GF-D8 (cell line): Measurements from ENCODE around the gene CCDC137.
A peak's percentile ranks its signal among the peaks of the same experiment; 100 is the strongest.
"Not testable (repeated sequence)": the region's sequence is repeated elsewhere in the genome, so short reads cannot be mapped to it uniquely, and the experiment has no call there.

Experiments
- DNase-seq: peaks from one replicate; lab custom pipeline; 2025; lab: John Stamatoyannopoulos, UW

The CCDC137 gene

DNA sequence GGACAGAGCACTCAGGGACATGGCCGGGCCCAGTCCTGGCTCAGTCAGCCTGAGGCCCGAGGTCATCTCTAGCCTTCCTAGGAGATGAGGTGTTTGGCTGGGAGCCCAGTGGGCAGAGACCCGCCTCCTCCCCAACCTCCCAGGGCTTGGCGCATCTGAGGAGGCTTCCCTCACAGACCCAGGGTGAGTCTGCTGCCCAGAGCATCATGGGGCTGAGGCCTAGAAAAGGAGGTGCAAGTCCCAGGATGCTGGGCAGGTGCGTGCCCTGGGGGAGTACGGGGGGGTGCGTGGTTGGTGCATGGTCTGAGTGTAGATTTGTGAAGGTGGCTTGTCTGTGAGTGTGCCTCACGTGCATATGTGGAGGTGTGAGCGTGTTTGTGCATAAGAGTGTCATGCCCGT lies 14.8 kb upstream of the CCDC137 start:
- DNase-seq = no peak

GRCh38 chr17:81652906-81653771 lies 13.4 kb upstream of the CCDC137 start:
- no peak for DNase-seq

GRCh38 chr17:81655378-81656117 lies 11.0 kb upstream of the CCDC137 start:
- DNase-seq = no peak

- DNase-seq = no peak
Observed at GRCh38 chr17:81656118-81656743, 10.3 kb upstream of the CCDC137 start, which contains the start of gene PDE6G. Gene PDE6G, minus strand, starts transcription at chr17:81656542. Its CDS starts 3,237 bp downstream, at chr17:81653305.

GRCh38 chr17:81656835-81657234 lies 9.7 kb upstream of the CCDC137 start:
- DNase-seq = peak; percentile 28

GRCh38 chr17:81659038-81659437 lies 7.5 kb upstream of the CCDC137 start:
- DNase-seq = no peak

DNA sequence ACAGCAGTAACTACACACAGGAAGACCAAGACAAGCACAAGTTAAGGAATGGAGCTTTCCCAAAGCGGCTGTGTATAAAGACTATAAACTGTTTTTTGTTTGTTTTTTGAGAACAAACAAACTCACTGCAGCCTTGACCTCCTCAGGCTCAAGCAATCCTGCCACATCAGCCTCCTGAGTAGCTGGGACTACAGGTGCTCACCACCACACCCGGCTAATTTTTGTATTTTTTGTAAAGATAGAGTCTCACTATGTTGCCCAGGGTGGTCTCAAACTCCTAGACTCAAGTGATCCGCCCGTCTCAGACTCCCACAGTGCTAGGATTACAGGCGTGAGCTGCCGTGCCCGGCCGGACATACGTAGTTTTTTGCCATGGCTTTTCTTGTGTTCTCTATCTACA lies 6.1 kb upstream of the CCDC137 start:
- DNase-seq = no peak

DNA sequence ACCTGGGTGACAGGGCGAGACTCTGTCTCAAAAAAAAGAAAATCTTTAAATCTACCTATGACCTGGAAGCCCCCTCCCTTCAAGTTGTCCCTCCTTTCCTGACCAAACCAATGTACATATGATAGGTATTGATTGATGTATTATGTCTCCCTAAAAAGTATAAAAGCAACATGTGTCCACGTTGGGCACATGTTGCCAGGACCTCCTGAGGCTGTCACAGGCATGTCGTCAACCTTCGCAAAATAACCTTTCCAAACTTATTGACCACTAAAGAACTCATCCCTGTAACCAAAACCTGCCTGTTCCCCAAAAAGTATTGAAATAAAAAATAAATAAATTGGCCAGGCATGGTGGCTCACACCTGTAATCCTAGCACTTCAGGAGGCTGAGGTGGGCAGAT lies 4.5 kb upstream of the CCDC137 start:
- no peak for DNase-seq

- DNase-seq = no peak
Observed at GRCh38 chr17:81664051-81664470, 2.5 kb upstream of the CCDC137 start.

DNA sequence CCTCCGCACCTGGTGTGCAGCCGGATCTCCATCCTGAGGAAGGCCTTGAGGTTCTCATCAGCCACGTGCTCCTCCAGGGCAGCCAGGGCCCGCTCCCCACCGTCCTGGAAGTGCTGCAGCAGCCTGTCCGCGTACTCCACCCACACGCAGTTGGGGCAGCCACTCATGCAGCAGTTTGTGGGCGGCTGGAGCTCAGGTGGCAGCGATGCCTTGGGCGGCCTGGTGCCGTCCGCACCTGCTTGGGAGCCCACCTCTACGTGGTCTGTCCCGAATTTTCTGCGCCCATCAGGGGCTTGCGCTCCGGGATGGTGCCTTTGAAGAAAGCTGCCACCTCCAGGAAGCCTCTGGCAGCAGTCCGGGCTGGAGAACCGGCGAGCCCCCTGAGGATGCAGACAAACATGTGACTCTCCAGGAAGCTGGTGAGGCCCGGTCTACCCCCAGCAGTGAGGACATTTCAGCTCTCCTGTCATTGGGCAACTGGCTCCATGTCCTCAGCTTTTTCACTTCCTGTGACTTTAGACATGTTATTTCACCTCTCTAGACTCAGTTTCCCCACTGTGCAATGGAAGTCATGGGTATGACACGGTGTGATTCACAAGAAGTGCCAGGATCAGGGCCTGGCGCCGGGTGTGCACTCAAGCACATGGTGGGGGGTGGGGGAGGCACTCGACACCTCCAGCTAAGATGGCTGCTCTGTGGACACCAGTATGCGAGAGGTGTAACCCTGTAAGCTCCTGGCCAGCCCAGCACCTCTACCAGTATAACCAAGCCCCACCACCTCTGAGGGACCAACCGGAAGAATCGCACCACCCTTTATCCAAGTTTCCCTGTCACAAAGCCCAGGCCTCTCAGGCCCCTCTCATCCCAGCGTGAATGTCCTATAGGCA lies 1.1 kb upstream of the CCDC137 start:
- peak; percentile 42 for DNase-seq

- DNase-seq = peak; percentile 39
Observed at GRCh38 chr17:81666092-81666341, 520 bp upstream of the CCDC137 start.

- DNase-seq = no peak
Observed at GRCh38 chr17:81667754-81668153, 1.2 kb downstream of the CCDC137 start.

GRCh38 chr17:81672504-81672903 lies 6.0 kb downstream of the CCDC137 start:
- DNase-seq = no peak

DNA sequence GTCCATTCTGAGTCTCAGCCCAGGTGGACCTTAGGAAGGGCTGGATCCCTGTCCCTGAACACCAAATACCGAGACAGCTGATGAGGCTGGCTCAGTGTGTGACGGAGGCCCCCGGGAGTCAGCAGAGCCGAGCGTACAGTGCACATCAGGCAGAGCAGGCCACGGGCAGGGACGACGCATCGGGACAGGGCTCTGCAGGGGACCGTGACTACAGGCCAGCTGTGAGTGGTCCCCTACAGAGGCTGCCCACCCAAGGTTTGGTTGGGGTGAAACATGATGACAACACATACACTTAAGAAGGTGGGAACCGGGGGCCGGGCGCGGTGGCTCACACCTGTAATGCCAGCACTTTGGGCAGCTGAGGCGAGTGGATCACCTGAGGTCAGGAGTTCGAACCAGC lies 6.4 kb downstream of the CCDC137 start:
- no peak for DNase-seq

GRCh38 chr17:81673561-81674258 lies 7.2 kb downstream of the CCDC137 start:
- no peak for DNase-seq

- DNase-seq = not testable (repeated sequence)
Observed at GRCh38 chr17:81675515-81676221, 9.1 kb downstream of the CCDC137 start.

DNA sequence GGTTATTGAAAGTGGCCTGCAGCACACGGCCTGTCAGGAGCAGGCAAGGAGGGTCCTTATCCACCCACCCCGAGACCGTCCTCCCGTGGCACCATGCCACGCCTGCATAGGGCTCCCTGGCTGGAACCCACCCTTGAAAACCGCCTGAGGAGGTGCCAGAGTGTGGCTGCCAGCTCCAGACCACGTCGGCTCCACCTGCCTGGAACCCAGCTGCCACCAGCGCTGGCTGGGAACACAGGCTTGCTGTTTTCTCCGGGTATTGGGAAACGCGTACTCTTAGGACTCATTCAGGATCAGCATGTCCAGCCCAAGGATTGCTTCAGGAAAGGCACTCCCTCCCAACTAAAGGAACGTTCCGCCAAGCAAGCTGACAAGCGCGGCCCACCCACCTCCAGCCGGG lies 10.4 kb downstream of the CCDC137 start:
- DNase-seq = no peak

DNA sequence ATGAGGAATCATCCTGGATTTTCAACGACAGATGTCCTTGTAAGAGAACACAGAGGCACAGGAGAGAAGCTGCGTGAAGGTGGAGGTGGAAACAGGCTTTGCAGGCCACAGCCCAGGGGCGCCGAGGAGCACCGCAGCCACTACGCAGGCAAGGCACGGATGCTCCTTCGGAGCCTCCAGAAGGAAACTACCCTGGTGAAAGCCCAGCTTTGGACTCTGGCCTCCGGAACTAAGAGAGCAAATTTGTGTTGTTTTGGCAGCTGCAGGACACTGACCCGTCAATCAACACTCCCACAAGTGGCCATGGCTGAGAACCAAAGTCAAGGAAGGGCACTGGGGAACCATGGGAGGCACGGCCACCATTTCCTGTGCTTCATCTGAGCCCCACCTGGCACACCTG lies 13.6 kb downstream of the CCDC137 start:
- DNase-seq = no peak

DNA sequence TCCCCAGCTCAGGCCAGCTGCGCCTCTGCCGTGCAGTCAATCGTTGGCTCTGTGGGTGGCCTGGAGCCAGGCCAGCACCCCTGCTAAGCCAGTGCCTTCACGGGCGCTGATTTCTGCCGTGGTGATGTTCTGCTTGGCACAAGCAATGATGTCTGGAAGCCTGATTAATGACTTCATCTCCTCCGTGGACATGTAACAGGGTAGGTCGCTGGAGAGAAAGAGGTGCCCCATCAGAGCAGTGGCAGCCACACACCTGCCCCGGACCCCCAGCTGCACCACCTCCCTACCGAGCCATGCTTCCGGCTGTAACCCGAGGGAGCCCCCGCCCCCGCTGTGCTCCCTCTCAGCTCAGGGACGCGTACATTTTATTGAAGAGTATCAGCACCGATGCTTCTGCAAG lies 15.1 kb downstream of the CCDC137 start:
- no peak for DNase-seq

GRCh38 chr17:81682565-81683207 lies 16.1 kb downstream of the CCDC137 start:
- DNase-seq = no peak
